Calu3 (cell line): ENCODE measurements around the gene DLL3. TPM values are rescaled to one million over a fixed set of nuclear protein-coding genes. Genes with fewer than 3 reads are reported as not detected.

ENCODE experiments used
- BruUV-seq: library from RNA; stranded (reverse); fragments of 400-500 nt; replicated peaks from 2 replicates; lab custom pipeline; 2021; lab: Mats Ljungman, UMichigan
- CTCF ChIA-PET: fragments of 300-600 bp; sonication (Branson Sonifier 250); formaldehyde crosslinking; loops from one replicate; lab custom pipeline; 2022; ENCODE audit warnings: antibody characterized with exemption; lab: Charles Lee
- DNase-seq: peaks from one replicate; pipeline ENCODE4 v3.0.0; 2022
- H3K27ac Mint-ChIP-seq: one replicate; pipeline ENCODE4 v1.8.0; 2022; ENCODE audit warnings: mixed read lengths; ENCODE audit not compliant: unreplicated experiment
- H3K27me3 Mint-ChIP-seq: one replicate; pipeline ENCODE4 v1.8.0; 2022; ENCODE audit warnings: mixed read lengths; ENCODE audit not compliant: unreplicated experiment
- H3K36me3 Mint-ChIP-seq: one replicate; pipeline ENCODE4 v1.8.0; 2022; ENCODE audit warnings: mild to moderate bottlenecking, moderate library complexity, mixed read lengths; ENCODE audit not compliant: insufficient read depth, unreplicated experiment
- H3K4me1 Mint-ChIP-seq: one replicate; pipeline ENCODE4 v1.8.0; 2022; ENCODE audit warnings: mild to moderate bottlenecking, low read depth, mixed read lengths; ENCODE audit not compliant: unreplicated experiment
- H3K4me3 Mint-ChIP-seq: one replicate; pipeline ENCODE4 v1.8.0; 2022; ENCODE audit warnings: mild to moderate bottlenecking, low read depth, moderate library complexity, mixed read lengths; ENCODE audit not compliant: unreplicated experiment
- H3K9me3 Mint-ChIP-seq: one replicate; pipeline ENCODE4 v1.8.0; 2022; ENCODE audit warnings: low read depth, mixed read lengths; ENCODE audit not compliant: unreplicated experiment
- intact Hi-C: fragments of 100-400 bp; cut with micrococcal nuclease; formaldehyde crosslinking; loops from one replicate; pipeline ENCODE4 v1.10.0; 2022; ENCODE audit not compliant: unreplicated experiment
- total RNA-seq: library from RNA; stranded (reverse); gene quantifications from 2 replicates; pipeline ENCODE4 v1.2.3, GENCODE V29; 2022
- TF ChIP-seq, protein P1 (sequence below): fragments of 200-600 bp; IDR thresholded peaks from one replicate; pipeline ENCODE4 v1.8.0; 2022; ENCODE audit warnings: antibody characterized with exemption; ENCODE audit not compliant: unreplicated experiment

DLL3 gene
- total RNA-seq, 1 experiment from 2014 or later, result 0.19 TPM

- CTCF ChIA-PET, result interaction anchor here (0.5 to 2.6 kb wide), 8 partner anchors 14 to 1635 kb away, joined by 3 to 21 read pairs (median 4); partner anchors contain the start of gene TIMM50
- BruUV-seq, result no TSS peak
- peak overlapping the region; percentile 83 for H3K4me3 Mint-ChIP-seq
- DNase-seq, result no peak
- H3K27me3 Mint-ChIP-seq, result peaks cover 9% of the 10 kb centered on the region
- peaks cover 3% of the 10 kb centered on the region for H3K4me1 Mint-ChIP-seq
- no peaks in the 10 kb centered on the region for H3K9me3 Mint-ChIP-seq
- peaks cover 20% of the 10 kb centered on the region for H3K36me3 Mint-ChIP-seq
- intact Hi-C loops, result loop anchor here (2.0 to 5.0 kb wide), 3 partner anchors 36 to 141 kb away; partner anchors contain the start of genes DLL3, MED29 and PAF1
- TF ChIP-seq, protein P1, sequence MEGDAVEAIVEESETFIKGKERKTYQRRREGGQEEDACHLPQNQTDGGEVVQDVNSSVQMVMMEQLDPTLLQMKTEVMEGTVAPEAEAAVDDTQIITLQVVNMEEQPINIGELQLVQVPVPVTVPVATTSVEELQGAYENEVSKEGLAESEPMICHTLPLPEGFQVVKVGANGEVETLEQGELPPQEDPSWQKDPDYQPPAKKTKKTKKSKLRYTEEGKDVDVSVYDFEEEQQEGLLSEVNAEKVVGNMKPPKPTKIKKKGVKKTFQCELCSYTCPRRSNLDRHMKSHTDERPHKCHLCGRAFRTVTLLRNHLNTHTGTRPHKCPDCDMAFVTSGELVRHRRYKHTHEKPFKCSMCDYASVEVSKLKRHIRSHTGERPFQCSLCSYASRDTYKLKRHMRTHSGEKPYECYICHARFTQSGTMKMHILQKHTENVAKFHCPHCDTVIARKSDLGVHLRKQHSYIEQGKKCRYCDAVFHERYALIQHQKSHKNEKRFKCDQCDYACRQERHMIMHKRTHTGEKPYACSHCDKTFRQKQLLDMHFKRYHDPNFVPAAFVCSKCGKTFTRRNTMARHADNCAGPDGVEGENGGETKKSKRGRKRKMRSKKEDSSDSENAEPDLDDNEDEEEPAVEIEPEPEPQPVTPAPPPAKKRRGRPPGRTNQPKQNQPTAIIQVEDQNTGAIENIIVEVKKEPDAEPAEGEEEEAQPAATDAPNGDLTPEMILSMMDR, result no peak
- H3K27ac Mint-ChIP-seq, result no peak overlapping the region
Observed at GRCh38 chr19:39533003-39533512, 34.3 kb downstream of the DLL3 start.

GRCh38 chr19:39533791-39534190 lies 35.0 kb downstream of the DLL3 start:
- H3K9me3 Mint-ChIP-seq, result no peaks in the 10 kb centered on the region
- H3K27me3 Mint-ChIP-seq, result peaks cover 9% of the 10 kb centered on the region
- no peak overlapping the region for H3K4me3 Mint-ChIP-seq
- TF ChIP-seq, protein P1, result no peak
- peaks cover 25% of the 10 kb centered on the region for H3K36me3 Mint-ChIP-seq
- H3K4me1 Mint-ChIP-seq, result peaks cover 10% of the 10 kb centered on the region
- intact Hi-C loops, result loop anchor here (2.0 to 5.0 kb wide), 3 partner anchors 36 to 141 kb away; partner anchors contain the start of genes DLL3, MED29 and PAF1
- CTCF ChIA-PET, result interaction anchor here (1.1 to 2.6 kb wide), 3 partner anchors 33 to 136 kb away, joined by 3 to 21 read pairs (median 5); no protein-coding TSS in a partner anchor
- no peak overlapping the region for H3K27ac Mint-ChIP-seq
- BruUV-seq, result no TSS peak
- no peak for DNase-seq

- H3K4me3 Mint-ChIP-seq, result peak overlapping the region; percentile 84
- TF ChIP-seq, protein P1, result no peak
- H3K4me1 Mint-ChIP-seq, result peaks cover 28% of the 10 kb centered on the region
- H3K9me3 Mint-ChIP-seq, result no peaks in the 10 kb centered on the region
- CTCF ChIA-PET, result interaction anchor here (1.1 to 1.8 kb wide), 2 partner anchors 12 to 41 kb away, joined by 3 to 4 read pairs; no protein-coding TSS in a partner anchor
- no peak for DNase-seq
- intact Hi-C loops, result no loop called here
- no peak overlapping the region for H3K27ac Mint-ChIP-seq
- TSS peak; percentile 86 for BruUV-seq
- peaks cover 28% of the 10 kb centered on the region for H3K36me3 Mint-ChIP-seq
- H3K27me3 Mint-ChIP-seq, result peaks cover 46% of the 10 kb centered on the region
Observed at GRCh38 chr19:39539165-39539517, 40.4 kb downstream of the DLL3 start.

DNA sequence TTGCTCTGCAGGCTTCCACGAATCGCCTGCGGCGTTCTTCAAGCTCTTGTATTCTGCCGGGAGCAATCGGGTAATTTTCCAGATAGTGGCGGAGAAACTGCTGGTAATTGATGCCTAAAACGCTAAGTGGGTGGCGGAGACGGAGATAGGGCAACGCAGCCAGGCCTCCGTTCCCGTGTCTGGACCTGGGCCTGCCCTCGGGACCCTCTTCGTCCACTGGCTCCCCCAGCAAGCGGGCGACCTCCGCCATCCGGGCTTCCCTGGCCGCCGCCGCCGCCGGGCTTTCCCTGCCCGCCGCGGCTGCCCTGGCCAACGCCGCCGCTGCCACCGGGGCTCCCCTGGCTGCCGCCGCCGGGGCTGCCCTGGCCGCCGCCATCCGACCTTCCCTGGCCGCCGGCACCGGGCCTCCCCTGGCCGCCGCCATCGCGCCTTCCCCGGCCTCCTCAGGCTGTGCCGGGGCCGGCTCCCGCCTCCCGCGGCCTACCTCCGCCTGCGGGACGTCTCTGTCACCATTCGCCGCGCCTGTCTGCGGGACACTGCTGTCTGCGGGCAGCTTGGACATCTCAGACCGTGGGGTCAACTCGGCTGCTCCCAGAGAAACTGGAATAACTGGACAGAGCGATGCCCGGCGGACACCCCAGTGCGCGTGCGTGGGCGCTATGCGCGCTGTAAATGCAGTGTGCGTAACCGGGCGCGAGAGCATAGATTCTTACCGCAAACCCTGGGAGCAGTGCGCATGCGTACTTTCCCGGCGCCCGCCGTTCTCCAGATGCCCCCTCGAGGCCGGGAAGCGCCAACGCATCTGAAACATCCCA lies 41.0 kb downstream of the DLL3 start, which contains the start of gene EID2:
Gene EID2, minus strand, starts transcription at position 644 of the 815 bp plus-strand sequence. Its CDS starts 82 bp downstream, at position 562.
- TSS peak; percentile 78 for BruUV-seq
- H3K4me3 Mint-ChIP-seq, result peak within 1 kb of the TSS; percentile 84
- DNase-seq, result peak; percentile 98
- no peaks in the 10 kb centered on the region for H3K9me3 Mint-ChIP-seq
- TF ChIP-seq, protein P1, result peak; percentile 86
- H3K27ac Mint-ChIP-seq, result peak within 1 kb of the TSS; percentile 84
- intact Hi-C loops, result no loop called here
- H3K4me1 Mint-ChIP-seq, result peaks cover 28% of the 10 kb centered on the region
- CTCF ChIA-PET, result interaction anchor here (0.5 to 1.8 kb wide), 3 partner anchors 12 to 42 kb away, joined by 3 to 4 read pairs (median 3); no protein-coding TSS in a partner anchor
- peaks cover 28% of the 10 kb centered on the region for H3K36me3 Mint-ChIP-seq
- peaks cover 49% of the 10 kb centered on the region for H3K27me3 Mint-ChIP-seq
